ENCODE data around the gene PALMD. TPM values are rescaled to one million over a fixed set of nuclear protein-coding genes. Genes with fewer than 3 reads are reported as not detected.

Gene PALMD
- polyA plus RNA-seq, 1 of the 3 experiments (the other 2 are of a cell fraction) = 1.8 TPM

DNA sequence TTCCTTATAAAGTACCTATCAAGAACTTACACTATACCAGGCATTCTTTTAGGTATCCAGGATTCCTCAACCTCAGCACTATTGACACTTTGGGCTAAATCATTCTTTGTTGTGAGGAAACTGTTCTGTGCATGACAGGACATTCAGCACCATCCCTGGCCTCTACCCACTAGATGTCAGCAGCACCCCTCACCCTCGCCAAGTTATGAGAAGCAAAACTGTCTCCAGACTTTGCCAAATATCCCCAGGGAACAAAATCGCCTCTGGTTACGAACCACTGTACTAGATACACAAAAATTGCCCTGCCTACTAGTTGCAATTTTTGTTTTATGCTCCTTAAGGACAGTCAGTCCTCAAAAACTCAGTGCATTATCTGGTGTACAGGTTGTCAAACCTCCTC lies 35.7 kb downstream of the PALMD start:
- H3K4me1 ChIP-seq (ENCODE audit: control insufficient read depth in 1 of 2, insufficient read depth in 2 of 2, low read depth in 1 of 2, low read length in 1 of 2) = peaks cover 5 to 13% of the 10 kb centered on the region in 2 experiments; a peak in 3 of 4 replicates
- no peak overlapping the region for H3K4me3 ChIP-seq (ENCODE audit: low read depth in 2 of 2, low read length in 1 of 2)
- ChIA-PET POLR2A (no interaction called here), CTCF (no interaction called here)
- peak overlapping the region in 1 of 2 experiments; percentile 19; a peak in 1 of 4 replicates for H3K27ac ChIP-seq (ENCODE audit: low read depth in 2 of 2, low read length in 1 of 2)
- TF ChIP-seq TEAD4 (IDR thresholded peaks at IDR 0.05; ENCODE audit: borderline replicate concordance, insufficient read depth) (no peak), RCOR1 (IDR thresholded peaks at IDR 0.05; ENCODE audit: low read length) (no peak), MXI1 (IDR thresholded peaks at IDR 0.05; ENCODE audit: low read depth, low read length) (no peak), POLR2AphosphoS5 (IDR thresholded peaks at IDR 0.05; ENCODE audit: low read depth, low read length) (no peak), FOSL2 (IDR thresholded peaks at IDR 0.05; ENCODE audit: borderline replicate concordance, low read depth) (no peak), YY1 (IDR thresholded peaks at IDR 0.05; ENCODE audit: low read depth) (no peak), TCF12 (IDR thresholded peaks at IDR 0.05) (no peak), NFIC (IDR thresholded peaks at IDR 0.05; ENCODE audit: borderline replicate concordance) (no peak), FOXM1 (IDR thresholded peaks at IDR 0.05; ENCODE audit: low read depth) (no peak), EZH2phosphoT487 (IDR thresholded peaks at IDR 0.05; ENCODE audit: borderline replicate concordance, low read depth) (no peak), TAF1 (IDR thresholded peaks at IDR 0.05; ENCODE audit: borderline replicate concordance, low read depth, low read length) (no peak), RXRA (IDR thresholded peaks at IDR 0.05; ENCODE audit: borderline replicate concordance, low read depth) (no peak), RAD21 (IDR thresholded peaks at IDR 0.05; ENCODE audit: low read length) (no peak), ELF1 (IDR thresholded peaks at IDR 0.05) (no peak)
- TF ChIP-seq, protein P1, sequence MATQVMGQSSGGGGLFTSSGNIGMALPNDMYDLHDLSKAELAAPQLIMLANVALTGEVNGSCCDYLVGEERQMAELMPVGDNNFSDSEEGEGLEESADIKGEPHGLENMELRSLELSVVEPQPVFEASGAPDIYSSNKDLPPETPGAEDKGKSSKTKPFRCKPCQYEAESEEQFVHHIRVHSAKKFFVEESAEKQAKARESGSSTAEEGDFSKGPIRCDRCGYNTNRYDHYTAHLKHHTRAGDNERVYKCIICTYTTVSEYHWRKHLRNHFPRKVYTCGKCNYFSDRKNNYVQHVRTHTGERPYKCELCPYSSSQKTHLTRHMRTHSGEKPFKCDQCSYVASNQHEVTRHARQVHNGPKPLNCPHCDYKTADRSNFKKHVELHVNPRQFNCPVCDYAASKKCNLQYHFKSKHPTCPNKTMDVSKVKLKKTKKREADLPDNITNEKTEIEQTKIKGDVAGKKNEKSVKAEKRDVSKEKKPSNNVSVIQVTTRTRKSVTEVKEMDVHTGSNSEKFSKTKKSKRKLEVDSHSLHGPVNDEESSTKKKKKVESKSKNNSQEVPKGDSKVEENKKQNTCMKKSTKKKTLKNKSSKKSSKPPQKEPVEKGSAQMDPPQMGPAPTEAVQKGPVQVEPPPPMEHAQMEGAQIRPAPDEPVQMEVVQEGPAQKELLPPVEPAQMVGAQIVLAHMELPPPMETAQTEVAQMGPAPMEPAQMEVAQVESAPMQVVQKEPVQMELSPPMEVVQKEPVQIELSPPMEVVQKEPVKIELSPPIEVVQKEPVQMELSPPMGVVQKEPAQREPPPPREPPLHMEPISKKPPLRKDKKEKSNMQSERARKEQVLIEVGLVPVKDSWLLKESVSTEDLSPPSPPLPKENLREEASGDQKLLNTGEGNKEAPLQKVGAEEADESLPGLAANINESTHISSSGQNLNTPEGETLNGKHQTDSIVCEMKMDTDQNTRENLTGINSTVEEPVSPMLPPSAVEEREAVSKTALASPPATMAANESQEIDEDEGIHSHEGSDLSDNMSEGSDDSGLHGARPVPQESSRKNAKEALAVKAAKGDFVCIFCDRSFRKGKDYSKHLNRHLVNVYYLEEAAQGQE (IDR thresholded peaks at IDR 0.05; ENCODE audit: low read depth, low read length) = no peak
- TF ChIP-seq, protein P2, sequence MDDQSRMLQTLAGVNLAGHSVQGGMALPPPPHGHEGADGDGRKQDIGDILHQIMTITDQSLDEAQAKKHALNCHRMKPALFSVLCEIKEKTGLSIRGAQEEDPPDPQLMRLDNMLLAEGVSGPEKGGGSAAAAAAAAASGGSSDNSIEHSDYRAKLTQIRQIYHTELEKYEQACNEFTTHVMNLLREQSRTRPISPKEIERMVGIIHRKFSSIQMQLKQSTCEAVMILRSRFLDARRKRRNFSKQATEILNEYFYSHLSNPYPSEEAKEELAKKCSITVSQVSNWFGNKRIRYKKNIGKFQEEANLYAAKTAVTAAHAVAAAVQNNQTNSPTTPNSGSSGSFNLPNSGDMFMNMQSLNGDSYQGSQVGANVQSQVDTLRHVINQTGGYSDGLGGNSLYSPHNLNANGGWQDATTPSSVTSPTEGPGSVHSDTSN (IDR thresholded peaks at IDR 0.05) = no peak
- TF ChIP-seq, protein P3, sequence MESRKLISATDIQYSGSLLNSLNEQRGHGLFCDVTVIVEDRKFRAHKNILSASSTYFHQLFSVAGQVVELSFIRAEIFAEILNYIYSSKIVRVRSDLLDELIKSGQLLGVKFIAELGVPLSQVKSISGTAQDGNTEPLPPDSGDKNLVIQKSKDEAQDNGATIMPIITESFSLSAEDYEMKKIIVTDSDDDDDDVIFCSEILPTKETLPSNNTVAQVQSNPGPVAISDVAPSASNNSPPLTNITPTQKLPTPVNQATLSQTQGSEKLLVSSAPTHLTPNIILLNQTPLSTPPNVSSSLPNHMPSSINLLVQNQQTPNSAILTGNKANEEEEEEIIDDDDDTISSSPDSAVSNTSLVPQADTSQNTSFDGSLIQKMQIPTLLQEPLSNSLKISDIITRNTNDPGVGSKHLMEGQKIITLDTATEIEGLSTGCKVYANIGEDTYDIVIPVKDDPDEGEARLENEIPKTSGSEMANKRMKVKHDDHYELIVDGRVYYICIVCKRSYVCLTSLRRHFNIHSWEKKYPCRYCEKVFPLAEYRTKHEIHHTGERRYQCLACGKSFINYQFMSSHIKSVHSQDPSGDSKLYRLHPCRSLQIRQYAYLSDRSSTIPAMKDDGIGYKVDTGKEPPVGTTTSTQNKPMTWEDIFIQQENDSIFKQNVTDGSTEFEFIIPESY (IDR thresholded peaks at IDR 0.05; ENCODE audit: borderline replicate concordance, low read depth) = no peak
- no peak overlapping the region for H3K4me2 ChIP-seq
- no peaks in the 10 kb centered on the region for H3K27me3 ChIP-seq (ENCODE audit: insufficient read depth)
- H3K79me2 ChIP-seq (ENCODE audit: insufficient read depth) = no peaks in the 10 kb centered on the region
- no peaks in the 10 kb centered on the region for H4K20me1 ChIP-seq (ENCODE audit: insufficient read depth)
- DNase-seq = no peak
- H3K36me3 ChIP-seq (replicated peaks in 1 of 2; ENCODE audit: control insufficient read depth in 1 of 2, insufficient read depth in 2 of 2, low read length in 1 of 2) = peaks cover 0 to 19% of the 10 kb centered on the region in 2 experiments
- H3F3A ChIP-seq (replicated peaks; ENCODE audit: insufficient read depth) = peaks cover 14% of the 10 kb centered on the region
- no peaks in the 10 kb centered on the region for H3K9me2 ChIP-seq
- no peaks in the 10 kb centered on the region for H3K9me3 ChIP-seq
- H2AFZ ChIP-seq (ENCODE audit: low read depth) = no peak overlapping the region
- 77% methylated on average over 3 of the region's 3 CpGs for WGBS (ENCODE audit: low lambda C conversion rate)
- H3K9ac ChIP-seq = no peak overlapping the region
